ENCODE measurements around the gene SGF29.

DNA sequence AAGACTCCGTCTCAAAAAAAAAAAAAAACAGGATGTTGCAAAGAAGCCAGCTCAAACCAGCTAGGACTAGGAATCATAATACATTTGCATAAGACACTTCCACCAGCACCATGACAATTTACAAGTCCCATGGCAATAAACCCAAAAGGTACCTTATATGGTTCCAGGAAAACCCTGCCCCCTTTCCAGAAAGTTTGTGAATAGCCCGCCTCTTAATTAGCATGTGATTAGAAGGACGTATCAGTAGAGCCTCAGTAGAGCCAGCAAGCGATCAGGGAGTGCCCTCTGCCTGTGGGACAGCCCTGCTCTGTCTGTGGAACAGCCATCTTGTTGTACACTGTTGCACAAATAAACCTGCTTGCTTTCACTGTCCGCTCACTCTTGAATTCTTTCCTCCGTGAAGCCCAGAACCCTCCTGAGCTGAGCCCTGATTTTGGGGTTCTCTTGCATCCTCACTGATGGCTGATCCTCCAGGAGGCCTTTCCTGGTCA, 29.0 kb upstream of the SGF29 start:
- TF ChIP-seq, protein P1, sequence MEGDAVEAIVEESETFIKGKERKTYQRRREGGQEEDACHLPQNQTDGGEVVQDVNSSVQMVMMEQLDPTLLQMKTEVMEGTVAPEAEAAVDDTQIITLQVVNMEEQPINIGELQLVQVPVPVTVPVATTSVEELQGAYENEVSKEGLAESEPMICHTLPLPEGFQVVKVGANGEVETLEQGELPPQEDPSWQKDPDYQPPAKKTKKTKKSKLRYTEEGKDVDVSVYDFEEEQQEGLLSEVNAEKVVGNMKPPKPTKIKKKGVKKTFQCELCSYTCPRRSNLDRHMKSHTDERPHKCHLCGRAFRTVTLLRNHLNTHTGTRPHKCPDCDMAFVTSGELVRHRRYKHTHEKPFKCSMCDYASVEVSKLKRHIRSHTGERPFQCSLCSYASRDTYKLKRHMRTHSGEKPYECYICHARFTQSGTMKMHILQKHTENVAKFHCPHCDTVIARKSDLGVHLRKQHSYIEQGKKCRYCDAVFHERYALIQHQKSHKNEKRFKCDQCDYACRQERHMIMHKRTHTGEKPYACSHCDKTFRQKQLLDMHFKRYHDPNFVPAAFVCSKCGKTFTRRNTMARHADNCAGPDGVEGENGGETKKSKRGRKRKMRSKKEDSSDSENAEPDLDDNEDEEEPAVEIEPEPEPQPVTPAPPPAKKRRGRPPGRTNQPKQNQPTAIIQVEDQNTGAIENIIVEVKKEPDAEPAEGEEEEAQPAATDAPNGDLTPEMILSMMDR (optimal IDR thresholded peaks at IDR 0.05 in 1 of 3, IDR thresholded peaks at IDR 0.05 in 1 of 3, conservative IDR thresholded peaks at IDR 0.05 in 1 of 3; ENCODE audit: extremely low read depth in 1 of 3, insufficient read depth in 2 of 3, low read length in 3 of 3), result no peak
- no peak for TF ChIP-seq EZH2 (IDR thresholded peaks at IDR 0.05; ENCODE audit: low read length)
